Suprapubic skin (tissue), 4 donors: Measurements from ENCODE around the gene MAIP1. TPM values are rescaled to one million over a fixed set of nuclear protein-coding genes. Genes with fewer than 3 reads are reported as not detected.

Experiments
- DNase-seq, 2 donors: peaks; one replicate each; pipeline ENCODE4 v3.0.0-alpha.2; 2019; ENCODE audit warnings: low spot score in 2 of 2
- H3K27ac ChIP-seq: fragments of 200-600 bp; sonication (generic); one replicate; pipeline ENCODE4 v1.5.1; 2019
- H3K27me3 ChIP-seq: fragments of 200-600 bp; sonication (generic); one replicate; pipeline ENCODE4 v1.5.1; 2019
- H3K36me3 ChIP-seq: fragments of 200-600 bp; sonication (generic); one replicate; pipeline ENCODE4 v1.5.1; 2019
- H3K4me1 ChIP-seq: fragments of 200-600 bp; sonication (generic); one replicate; pipeline ENCODE4 v1.5.1; 2019
- H3K4me3 ChIP-seq: fragments of 200-600 bp; sonication (generic); one replicate; pipeline ENCODE4 v1.5.1; 2019; ENCODE audit warnings: mild to moderate bottlenecking
- H3K9me3 ChIP-seq: fragments of 200-600 bp; sonication (generic); one replicate; pipeline ENCODE4 v1.5.1; 2019
- CTCF ChIP-seq, 2 donors: fragments of 200-600 bp in 1 of 2; fragments of 450-650 bp in 1 of 2; sonication (generic) in 1 of 2; IDR thresholded peaks; one replicate each; pipeline ENCODE4 v1.5.1; 2016 to 2019; ENCODE audit warnings: antibody characterized with exemption in 2 of 2, mild to moderate bottlenecking in 1 of 2, moderate library complexity in 1 of 2
- EP300 ChIP-seq: sonication (generic); formaldehyde crosslinking; IDR thresholded peaks from one replicate; pipeline ENCODE4 v1.6.1; 2017; ENCODE audit warnings: antibody characterized with exemption
- POLR2A ChIP-seq, 2 donors: fragments of 450-650 bp; IDR thresholded peaks; one replicate each; pipeline ENCODE4 v1.6.1; 2017; ENCODE audit warnings: antibody characterized with exemption in 2 of 2, mild to moderate bottlenecking in 2 of 2, moderate library complexity in 2 of 2
- POLR2AphosphoS5 ChIP-seq, 3 donors: sonication (generic); formaldehyde crosslinking; IDR thresholded peaks; one replicate each; pipeline ENCODE4 v1.6.1; 2017; ENCODE audit warnings: antibody characterized with exemption in 3 of 3
- WGBS: methylation state at CpG from one replicate; pipeline ENCODE4 v1.1.5; 2018; 5-methylcytosine and 5-hydroxymethylcytosine counted together
- total RNA-seq, 4 donors: library from RNA; depleted of rRNA; stranded (reverse); fragments of >200 nt; gene quantifications; one replicate each; pipeline ENCODE4 v1.1.0, GENCODE V29; 2016

The MAIP1 gene
- total RNA-seq, 4 donors from 2014 or later: 24.5 to 36.0 (median 25.5) TPM

GRCh38 chr2:199966405-199966804 is 11.0 kb downstream of the MAIP1 start:
- Histone ChIP-seq H3K27ac (no peak overlapping the region), H3K4me1 (no peaks in the 10 kb centered on the region), H3K9me3 (no peaks in the 10 kb centered on the region), H3K27me3 (no peaks in the 10 kb centered on the region), H3K36me3 (peaks cover 64% of the 10 kb centered on the region), H3K4me3 (no peak overlapping the region)
- no peak for TF ChIP-seq POLR2AphosphoS5 (IDR thresholded peaks at IDR 0.05)
- TF ChIP-seq POLR2A (IDR thresholded peaks at IDR 0.05): no peak
- TF ChIP-seq EP300: no peak
- TF ChIP-seq CTCF (IDR thresholded peaks at IDR 0.05): no peak
- WGBS: 80% methylated on average over 2 of the region's 2 CpGs
- DNase-seq: no peak

DNA sequence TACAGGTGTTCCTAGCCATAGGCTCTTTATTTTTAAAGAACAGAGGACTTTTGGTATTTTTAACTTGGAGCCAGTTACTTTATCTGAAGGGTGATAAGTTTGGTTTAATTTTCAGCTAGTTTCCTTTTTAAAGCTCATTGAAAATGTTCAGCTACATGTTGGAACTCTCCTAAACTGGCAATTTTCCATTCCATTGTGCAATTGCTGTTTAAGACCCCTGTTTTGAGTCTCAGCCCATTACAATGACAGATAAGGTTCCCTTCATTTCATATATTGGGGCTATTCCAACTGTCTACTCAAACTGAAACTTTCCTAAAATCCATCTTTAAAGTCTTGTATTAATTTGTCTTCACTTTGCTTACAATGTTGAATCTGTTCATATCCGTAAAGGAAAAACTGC is 11.6 kb downstream of the MAIP1 start:
- Histone ChIP-seq H3K9me3 (no peaks in the 10 kb centered on the region), H3K4me1 (no peaks in the 10 kb centered on the region), H3K36me3 (peaks cover 59% of the 10 kb centered on the region), H3K4me3 (no peak overlapping the region), H3K27ac (no peak overlapping the region), H3K27me3 (no peaks in the 10 kb centered on the region)
- 94% methylated on average over 1 of the region's 1 CpG for WGBS
- no peak for TF ChIP-seq POLR2AphosphoS5 (IDR thresholded peaks at IDR 0.05)
- TF ChIP-seq POLR2A (IDR thresholded peaks at IDR 0.05): no peak
- TF ChIP-seq CTCF (IDR thresholded peaks at IDR 0.05): no peak
- no peak for TF ChIP-seq EP300
- no peak for DNase-seq

- no peak for DNase-seq
- no peaks in the 10 kb centered on the region for H3K27me3 ChIP-seq
- TF ChIP-seq EP300 (no peak), POLR2AphosphoS5 (IDR thresholded peaks at IDR 0.05) (no peak), CTCF (IDR thresholded peaks at IDR 0.05) (no peak), POLR2A (IDR thresholded peaks at IDR 0.05) (no peak)
- H3K4me1 ChIP-seq: no peaks in the 10 kb centered on the region
- H3K9me3 ChIP-seq: no peaks in the 10 kb centered on the region
- H3K27ac ChIP-seq: no peak overlapping the region
- H3K36me3 ChIP-seq: peaks cover 59% of the 10 kb centered on the region
- 91% methylated on average over 1 of the region's 1 CpG for WGBS
- no peak overlapping the region for H3K4me3 ChIP-seq
Observed at GRCh38 chr2:199968126-199968525, 12.7 kb downstream of the MAIP1 start.

DNA sequence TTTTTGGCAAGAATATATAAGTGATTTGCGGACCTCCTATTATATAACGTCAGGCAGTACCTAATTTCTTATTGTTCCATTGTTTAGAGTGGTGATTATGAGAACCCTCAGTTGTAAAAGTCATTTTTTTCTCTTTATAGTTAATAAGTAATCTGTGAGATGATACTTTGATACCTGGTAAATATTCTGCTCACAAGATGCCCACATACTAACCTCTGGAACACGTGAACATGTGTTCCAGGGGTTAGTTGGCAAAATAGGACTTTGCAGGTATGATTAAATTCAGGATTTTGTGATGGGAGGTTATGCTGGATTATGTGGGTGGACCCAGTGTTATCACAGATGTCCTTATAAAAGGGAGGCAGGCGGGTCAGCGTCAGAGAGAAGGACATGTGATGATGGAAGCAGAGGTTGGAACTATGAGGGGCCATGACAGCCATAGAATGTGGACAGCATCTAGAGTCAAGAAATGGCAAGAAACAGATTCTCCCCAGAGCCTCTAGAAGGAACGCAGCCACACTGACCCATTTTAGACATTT is 16.8 kb downstream of the MAIP1 start:
- Histone ChIP-seq H3K9me3 (no peaks in the 10 kb centered on the region), H3K36me3 (peaks cover 24% of the 10 kb centered on the region), H3K4me1 (no peaks in the 10 kb centered on the region), H3K27ac (no peak overlapping the region), H3K27me3 (no peaks in the 10 kb centered on the region), H3K4me3 (no peak overlapping the region)
- no peak for TF ChIP-seq CTCF (IDR thresholded peaks at IDR 0.05)
- TF ChIP-seq POLR2A (IDR thresholded peaks at IDR 0.05): no peak
- TF ChIP-seq EP300: no peak
- TF ChIP-seq POLR2AphosphoS5 (IDR thresholded peaks at IDR 0.05): no peak
- WGBS: 86% methylated on average over 6 of the region's 6 CpGs
- DNase-seq: no peak

DNA sequence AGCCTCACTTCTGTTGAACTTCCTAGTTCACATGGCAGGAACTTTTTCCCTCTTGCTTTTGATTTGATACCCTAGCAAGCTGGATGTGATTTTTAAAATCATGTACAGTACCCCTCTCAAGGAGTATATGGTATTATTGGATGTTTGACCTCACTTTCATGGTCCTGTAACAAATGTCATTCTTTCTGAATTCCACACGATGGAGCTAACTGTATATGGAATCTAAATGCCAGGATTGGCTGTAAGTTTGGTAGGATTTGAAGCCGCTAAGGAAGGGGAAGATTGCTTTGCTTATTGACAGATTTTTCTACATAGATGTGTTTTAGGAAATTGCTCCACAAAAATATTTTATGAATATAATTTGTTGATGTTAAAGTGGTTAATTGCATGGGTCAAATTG is 18.3 kb downstream of the MAIP1 start:
- no peaks in the 10 kb centered on the region for H3K4me1 ChIP-seq
- TF ChIP-seq CTCF (IDR thresholded peaks at IDR 0.05) (peak in 1 of 2 donors; percentile 25), EP300 (no peak)
- 31% methylated on average over 2 of the region's 2 CpGs for WGBS

More for the DNA sequence above, 18.3 kb downstream of the MAIP1 start:
- no peak for DNase-seq
- Histone ChIP-seq H3K9me3 (no peaks in the 10 kb centered on the region), H3K27me3 (no peaks in the 10 kb centered on the region), H3K36me3 (peaks cover 19% of the 10 kb centered on the region), H3K27ac (no peak overlapping the region), H3K4me3 (no peak overlapping the region)
